K562 (cell line): ENCODE results near the gene SPRTN. TPM values are rescaled to one million over a fixed set of nuclear protein-coding genes. Genes with fewer than 3 reads are reported as not detected.
A peak's percentile ranks its signal among the peaks of the same experiment; 100 is the strongest.

Experiments used
- FOXP1 ChIP-seq: sonication (generic); formaldehyde crosslinking; IDR thresholded peaks from 2 replicates; pipeline ENCODE4 v1.8.0; 2022; ENCODE audit warnings: mild to moderate bottlenecking, missing genetic modification reagents
- MGA ChIP-seq: fragments of 450-650 bp; IDR thresholded peaks from 2 replicates; pipeline ENCODE4 v1.6.1; 2016; ENCODE audit warnings: mild to moderate bottlenecking, moderate library complexity
- THRB ChIP-seq: fragments of 450-650 bp; formaldehyde crosslinking; conservative IDR thresholded peaks from 2 replicates; pipeline ENCODE4 v1.4.0; 2022; ENCODE audit warnings: mild to moderate bottlenecking, missing genetic modification characterization
- polyA plus RNA-seq, 8 experiments: library from polyadenylated mRNA; depleted of rRNA in 4 of 8; stranded (reverse) in 5 of 8; unstranded in 3 of 8; fragments of >200 nt; fragmentation: Nextera tagmentation in 2 of 8; fragmentation: Illumina TruSeq in 1 of 8; extraction: Ambion mirVana in 2 of 8; extraction: Trizol in 1 of 8; gene quantifications; 2 replicates each; pipeline versions ENCODE4 v1.2.1 to v1.2.3, GENCODE V29; 2011 to 2014; ENCODE audit warnings: inconsistent platforms in 1 of 8, missing spikeins in 1 of 8
- total RNA-seq, 7 experiments: library from RNA; depleted of rRNA in 6 of 7; stranded (reverse); fragments of >200 nt in 6 of 7; fragmentation: Illumina TruSeq in 2 of 7; extraction: Trizol in 2 of 7; gene quantifications; 2 replicates each; pipeline versions ENCODE4 v1.2.1 to v1.2.3, GENCODE V29; 2011 to 2021; ENCODE audit warnings: low replicate concordance in 1 of 7
- TF ChIP-seq, protein P1 (sequence below): sonication (generic); formaldehyde crosslinking; IDR thresholded peaks from 2 replicates; pipeline ENCODE4 v1.8.1; 2022; ENCODE audit warnings: missing genetic modification reagents
- TF ChIP-seq, protein P2 (sequence below): sonication (generic); formaldehyde crosslinking; IDR thresholded peaks from 2 replicates; pipeline ENCODE4 v1.8.0; 2022; ENCODE audit warnings: missing genetic modification reagents, mild to moderate bottlenecking, moderate library complexity, borderline replicate concordance

Gene SPRTN
- total and polyA plus RNA-seq, 9 of the 15 experiments (the other 6 are each of a cell fraction or from before 2014, with no cell fraction given): 8.1 to 32.5 (median 21.2) TPM

DNA sequence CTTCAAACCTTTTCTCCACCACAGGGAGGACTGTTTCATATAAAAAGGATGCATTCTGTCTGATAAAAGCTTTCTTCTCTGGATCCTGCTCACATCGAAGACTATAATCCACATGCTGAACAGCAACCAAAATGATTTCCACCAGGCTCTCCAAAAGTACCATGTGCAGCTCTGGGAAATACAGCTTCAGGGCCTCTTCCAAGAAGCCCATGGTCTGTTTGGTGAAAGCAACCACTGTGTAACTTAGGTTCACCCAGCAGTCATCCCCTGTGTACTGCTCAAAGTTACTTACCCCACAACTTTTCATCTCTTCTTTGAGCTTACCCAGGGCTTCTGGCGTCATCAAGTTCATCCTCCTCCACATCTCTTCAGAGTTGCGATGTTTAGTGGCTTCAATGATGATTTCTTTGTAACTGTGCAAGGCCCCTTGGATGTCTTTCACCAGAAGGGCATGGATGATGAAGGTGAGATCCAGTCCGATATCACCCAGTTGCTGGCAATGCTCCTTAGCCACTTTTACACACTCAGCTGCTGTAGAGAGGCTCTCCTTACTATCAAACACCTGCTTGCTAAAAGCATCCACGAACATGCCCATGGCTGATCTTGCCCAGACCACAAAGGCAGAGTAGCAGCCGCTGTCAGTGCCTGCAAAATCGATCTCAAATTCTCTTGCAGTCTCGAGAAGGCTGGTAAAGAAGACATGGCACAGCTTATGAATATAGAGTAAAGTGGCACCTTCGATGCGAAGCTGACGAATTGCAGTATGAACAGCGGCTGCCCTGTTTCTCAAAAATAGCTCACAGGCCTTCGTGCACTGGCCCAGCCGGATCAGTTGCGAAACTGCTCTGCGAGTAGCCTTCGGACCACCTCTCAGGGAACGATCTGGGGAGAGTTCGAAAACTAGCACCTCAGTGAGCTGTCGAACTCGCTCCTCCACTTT lies 2.2 kb upstream of the SPRTN start (continued):
- peak; percentile 63 for TF ChIP-seq MGA
- TF ChIP-seq FOXP1 (CRISPR knock-in tag): 0 out of 2 replicates have a peak, but pooled peaks have one; percentile 20
- TF ChIP-seq THRB (CRISPR knock-in tag): no peak
- TF ChIP-seq, protein P1, sequence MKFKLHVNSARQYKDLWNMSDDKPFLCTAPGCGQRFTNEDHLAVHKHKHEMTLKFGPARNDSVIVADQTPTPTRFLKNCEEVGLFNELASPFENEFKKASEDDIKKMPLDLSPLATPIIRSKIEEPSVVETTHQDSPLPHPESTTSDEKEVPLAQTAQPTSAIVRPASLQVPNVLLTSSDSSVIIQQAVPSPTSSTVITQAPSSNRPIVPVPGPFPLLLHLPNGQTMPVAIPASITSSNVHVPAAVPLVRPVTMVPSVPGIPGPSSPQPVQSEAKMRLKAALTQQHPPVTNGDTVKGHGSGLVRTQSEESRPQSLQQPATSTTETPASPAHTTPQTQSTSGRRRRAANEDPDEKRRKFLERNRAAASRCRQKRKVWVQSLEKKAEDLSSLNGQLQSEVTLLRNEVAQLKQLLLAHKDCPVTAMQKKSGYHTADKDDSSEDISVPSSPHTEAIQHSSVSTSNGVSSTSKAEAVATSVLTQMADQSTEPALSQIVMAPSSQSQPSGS: no peak
- TF ChIP-seq, protein P2, sequence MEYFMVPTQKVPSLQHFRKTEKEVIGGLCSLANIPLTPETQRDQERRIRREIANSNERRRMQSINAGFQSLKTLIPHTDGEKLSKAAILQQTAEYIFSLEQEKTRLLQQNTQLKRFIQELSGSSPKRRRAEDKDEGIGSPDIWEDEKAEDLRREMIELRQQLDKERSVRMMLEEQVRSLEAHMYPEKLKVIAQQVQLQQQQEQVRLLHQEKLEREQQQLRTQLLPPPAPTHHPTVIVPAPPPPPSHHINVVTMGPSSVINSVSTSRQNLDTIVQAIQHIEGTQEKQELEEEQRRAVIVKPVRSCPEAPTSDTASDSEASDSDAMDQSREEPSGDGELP: peak; percentile 3; the same call in 1 of the 2 replicates
